Smooth muscle cell (in vitro differentiated cells): ENCODE data around the gene TOP1. TPM values are rescaled to one million over a fixed set of nuclear protein-coding genes. Genes with fewer than 3 reads are reported as not detected.

ENCODE experiments used
- DNase-seq: peaks from one replicate; lab custom pipeline; 2025; ENCODE audit not compliant: unreplicated experiment; lab: John Stamatoyannopoulos, UW
- H2AFZ ChIP-seq: fragments of 200-600 bp; sonication (generic); 2 replicates; pipeline ENCODE4 v1.6.0; 2016; ENCODE audit warnings: antibody characterized with exemption, low read depth, mild to moderate bottlenecking
- H3F3A ChIP-seq: fragments of 200-600 bp; sonication (generic); 2 replicates; pipeline ENCODE4 v1.6.0; 2017; ENCODE audit warnings: antibody characterized with exemption, low read depth
- H3K27ac ChIP-seq: fragments of 200-600 bp; sonication (generic); 2 replicates; pipeline ENCODE4 v1.5.1; 2016; ENCODE audit warnings: low read depth, mild to moderate bottlenecking
- H3K27me3 ChIP-seq: fragments of 200-600 bp; sonication (generic); 2 replicates; pipeline ENCODE4 v1.6.1; 2016; ENCODE audit warnings: low read depth, mild to moderate bottlenecking
- H3K36me3 ChIP-seq: fragments of 200-600 bp; sonication (generic); 2 replicates; pipeline ENCODE4 v1.5.1; 2016; ENCODE audit warnings: low read depth
- H3K4me1 ChIP-seq: fragments of 200-600 bp; sonication (generic); 2 replicates; pipeline ENCODE4 v1.5.1; 2016; ENCODE audit warnings: low read depth
- H3K4me2 ChIP-seq: fragments of 200-600 bp; sonication (generic); 2 replicates; pipeline ENCODE4 v1.6.0; 2016; ENCODE audit warnings: mild to moderate bottlenecking
- H3K4me3 ChIP-seq: fragments of 200-600 bp; sonication (generic); 2 replicates; pipeline ENCODE4 v1.5.1; 2016; ENCODE audit warnings: mild to moderate bottlenecking
- H3K79me2 ChIP-seq: fragments of 200-600 bp; sonication (generic); 2 replicates; pipeline ENCODE4 v1.6.0; 2016; ENCODE audit warnings: low read depth, mild to moderate bottlenecking
- H3K9ac ChIP-seq: fragments of 200-600 bp; sonication (generic); 2 replicates; pipeline ENCODE4 v1.6.0; 2016; ENCODE audit warnings: low read depth
- H3K9me3 ChIP-seq: fragments of 200-600 bp; sonication (generic); replicated peaks from 2 replicates; pipeline ENCODE4 v1.5.1; 2016; ENCODE audit warnings: low read depth
- H4K20me1 ChIP-seq: fragments of 200-600 bp; sonication (generic); 2 replicates; pipeline ENCODE4 v1.6.0; 2016; ENCODE audit warnings: low read depth
- whole genome bisulfite sequencing: methylation state at CpG from one replicate; pipeline ENCODE4 v1.1.7; 2016; ENCODE audit warnings: low lambda C conversion rate; 5-methylcytosine and 5-hydroxymethylcytosine counted together
- polyA plus RNA-seq: library from polyadenylated mRNA; unstranded; fragments of >200 nt; fragmentation: Nextera tagmentation; extraction: Ambion mirVana; gene quantifications from 2 replicates; pipeline ENCODE4 v1.2.1, GENCODE V29; 2016
- total RNA-seq: library from RNA; depleted of rRNA; stranded (reverse); fragments of >200 nt; gene quantifications from 2 replicates; pipeline ENCODE4 v1.2.3, GENCODE V29; 2014
- TF ChIP-seq, protein P1 (sequence below): fragments of 200-600 bp; sonication (generic); IDR thresholded peaks from 2 replicates; pipeline ENCODE4 v1.5.1; 2017; ENCODE audit warnings: borderline replicate concordance, mild to moderate bottlenecking, antibody characterized with exemption; ENCODE audit not compliant: insufficient read depth, poor library complexity, severe bottlenecking

TOP1 gene
- total and polyA plus RNA-seq, 2 experiments from 2014 or later, result 17.0 to 28.6 TPM

DNA sequence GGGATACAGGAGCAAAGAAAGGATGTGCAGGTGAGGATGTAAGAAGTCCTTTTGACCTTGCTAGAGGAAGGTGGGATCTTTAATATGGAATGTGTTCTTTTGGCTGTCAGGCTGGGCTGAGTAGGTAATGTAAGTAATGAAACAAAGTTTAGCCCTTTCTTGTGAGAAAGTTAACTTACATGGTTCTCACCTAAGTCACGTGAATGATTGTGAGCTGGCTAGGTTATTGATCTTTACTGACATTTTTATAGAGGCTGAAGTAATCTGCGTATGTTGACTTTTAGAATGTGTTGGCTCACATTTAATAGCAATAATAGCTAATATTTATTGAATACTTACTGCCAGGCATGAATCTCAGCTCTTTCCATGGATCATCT is 2.6 kb downstream of the TOP1 start:
- Histone ChIP-seq H3K79me2 (peaks cover 76% of the 10 kb centered on the region), H3K4me2 (peak overlapping the region; percentile 98), H3K4me1 (peaks cover 51% of the 10 kb centered on the region), H3F3A (no peaks in the 10 kb centered on the region), H3K27ac (peak overlapping the region; percentile 10), H3K9ac (peak overlapping the region; percentile 100), H3K9me3 (no peaks in the 10 kb centered on the region), H3K27me3 (no peaks in the 10 kb centered on the region), H3K36me3 (no peaks in the 10 kb centered on the region), H4K20me1 (peaks cover 66% of the 10 kb centered on the region), H3K4me3 (peak overlapping the region; percentile 94), H2AFZ (no peak overlapping the region)
- 80% methylated on average over 2 of the region's 2 CpGs for WGBS
- TF ChIP-seq, protein P1, sequence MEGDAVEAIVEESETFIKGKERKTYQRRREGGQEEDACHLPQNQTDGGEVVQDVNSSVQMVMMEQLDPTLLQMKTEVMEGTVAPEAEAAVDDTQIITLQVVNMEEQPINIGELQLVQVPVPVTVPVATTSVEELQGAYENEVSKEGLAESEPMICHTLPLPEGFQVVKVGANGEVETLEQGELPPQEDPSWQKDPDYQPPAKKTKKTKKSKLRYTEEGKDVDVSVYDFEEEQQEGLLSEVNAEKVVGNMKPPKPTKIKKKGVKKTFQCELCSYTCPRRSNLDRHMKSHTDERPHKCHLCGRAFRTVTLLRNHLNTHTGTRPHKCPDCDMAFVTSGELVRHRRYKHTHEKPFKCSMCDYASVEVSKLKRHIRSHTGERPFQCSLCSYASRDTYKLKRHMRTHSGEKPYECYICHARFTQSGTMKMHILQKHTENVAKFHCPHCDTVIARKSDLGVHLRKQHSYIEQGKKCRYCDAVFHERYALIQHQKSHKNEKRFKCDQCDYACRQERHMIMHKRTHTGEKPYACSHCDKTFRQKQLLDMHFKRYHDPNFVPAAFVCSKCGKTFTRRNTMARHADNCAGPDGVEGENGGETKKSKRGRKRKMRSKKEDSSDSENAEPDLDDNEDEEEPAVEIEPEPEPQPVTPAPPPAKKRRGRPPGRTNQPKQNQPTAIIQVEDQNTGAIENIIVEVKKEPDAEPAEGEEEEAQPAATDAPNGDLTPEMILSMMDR, result no peak
- no peak for DNase-seq

DNA sequence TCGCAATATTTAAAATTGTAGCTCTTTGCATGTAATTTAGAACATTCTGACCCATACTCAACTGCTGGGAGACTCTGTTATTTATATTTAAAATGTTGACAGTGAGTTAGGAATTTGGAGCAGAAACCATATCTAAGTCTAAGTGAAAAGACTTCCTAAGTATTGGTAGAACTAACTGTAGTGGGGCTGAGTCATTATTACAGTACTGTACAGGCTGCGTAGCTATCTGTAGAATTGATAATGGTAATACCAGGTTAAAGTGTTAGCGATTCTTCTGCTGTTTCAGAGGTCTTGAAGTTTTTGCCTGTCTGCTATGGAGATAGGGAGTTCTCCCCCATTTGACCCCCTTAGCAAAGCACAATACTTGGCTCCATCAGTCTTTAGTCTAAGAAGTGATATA is 3.6 kb downstream of the TOP1 start:
- TF ChIP-seq, protein P1, result no peak
- Histone ChIP-seq H3K4me2 (peak overlapping the region; percentile 98), H3K79me2 (peaks cover 86% of the 10 kb centered on the region), H3K36me3 (no peaks in the 10 kb centered on the region), H3K9ac (no peak overlapping the region), H3K9me3 (no peaks in the 10 kb centered on the region), H3F3A (no peaks in the 10 kb centered on the region), H3K4me1 (peaks cover 55% of the 10 kb centered on the region), H3K27me3 (no peaks in the 10 kb centered on the region), H4K20me1 (peaks cover 76% of the 10 kb centered on the region), H3K4me3 (peak overlapping the region; percentile 94), H2AFZ (no peak overlapping the region), H3K27ac (peak overlapping the region; percentile 10)
- WGBS, result 45% methylated on average over 3 of the region's 3 CpGs
- no peak for DNase-seq

DNA sequence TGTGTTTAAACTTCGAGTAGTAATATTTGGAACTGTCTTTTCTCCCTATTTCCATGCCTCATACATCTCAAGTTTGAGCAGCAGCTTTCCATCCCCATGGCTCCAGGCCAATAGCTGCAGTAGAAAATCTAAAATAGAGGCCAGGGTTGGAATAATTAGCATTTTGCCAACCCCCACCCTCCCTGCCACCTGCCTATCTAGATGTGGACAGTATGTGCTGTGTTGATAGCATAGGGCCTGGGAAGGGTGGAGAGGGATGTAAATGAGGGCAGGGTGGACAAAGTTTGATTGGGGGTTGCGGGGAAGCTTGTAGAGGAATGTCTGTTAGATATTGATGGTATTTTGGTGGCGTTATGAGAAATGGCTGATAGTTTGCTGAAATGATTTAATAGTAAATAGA is 5.6 kb downstream of the TOP1 start:
- H3K9me3 ChIP-seq, result no peaks in the 10 kb centered on the region
- no peaks in the 10 kb centered on the region for H3F3A ChIP-seq
- H4K20me1 ChIP-seq, result peaks cover 96% of the 10 kb centered on the region
- DNase-seq, result no peak
- TF ChIP-seq, protein P1, result no peak
- 92% methylated on average over 3 of the region's 3 CpGs for WGBS
- H3K4me3 ChIP-seq, result no peak overlapping the region
- H3K4me1 ChIP-seq, result peaks cover 58% of the 10 kb centered on the region
- no peak overlapping the region for H3K9ac ChIP-seq
- H3K4me2 ChIP-seq, result no peak overlapping the region
- H3K36me3 ChIP-seq, result no peaks in the 10 kb centered on the region
- peaks cover 100% of the 10 kb centered on the region for H3K79me2 ChIP-seq
- no peak overlapping the region for H2AFZ ChIP-seq
- no peak overlapping the region for H3K27ac ChIP-seq
- no peaks in the 10 kb centered on the region for H3K27me3 ChIP-seq

DNA sequence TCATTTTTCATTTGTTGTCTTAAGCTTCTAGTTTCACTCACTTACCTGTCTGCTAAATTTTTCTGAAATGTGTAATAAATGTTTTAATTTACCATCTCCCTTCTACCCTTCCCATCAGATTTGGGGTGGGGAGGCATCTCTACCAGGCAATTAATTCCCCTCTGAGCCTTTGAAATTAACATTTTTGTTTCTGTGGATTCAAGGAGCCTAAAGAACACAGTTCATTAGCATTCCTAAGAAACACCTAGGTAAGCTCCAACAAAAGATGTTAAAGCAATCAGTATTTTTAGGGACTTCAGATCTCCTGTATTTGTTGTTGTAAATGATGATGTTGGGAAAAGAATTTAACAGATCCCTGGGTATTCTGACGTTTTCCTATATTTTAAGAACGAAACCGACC is 6.6 kb downstream of the TOP1 start:
- WGBS, result 65% methylated on average over 3 of the region's 3 CpGs
- Histone ChIP-seq H3K27ac (no peak overlapping the region), H3K27me3 (no peaks in the 10 kb centered on the region), H3K9me3 (no peaks in the 10 kb centered on the region), H3K79me2 (peaks cover 100% of the 10 kb centered on the region), H4K20me1 (peaks cover 100% of the 10 kb centered on the region), H3K4me2 (no peak overlapping the region), H3K4me1 (peaks cover 56% of the 10 kb centered on the region), H3K9ac (no peak overlapping the region), H3K36me3 (no peaks in the 10 kb centered on the region), H3K4me3 (no peak overlapping the region), H2AFZ (no peak overlapping the region), H3F3A (no peaks in the 10 kb centered on the region)
- no peak for DNase-seq
- TF ChIP-seq, protein P1, result no peak
